GM13976 (cell line): Measurements from ENCODE around the gene ACBD6.

ENCODE experiments used
- DNase-seq: peaks from one replicate; pipeline ENCODE4 v3.0.0; 2012; ENCODE audit warnings: low spot score
- in situ Hi-C: fragments of 300-500 bp; cut with MboI; formaldehyde crosslinking; loops from one replicate; pipeline ENCODE4 v1.12.0; 2022; ENCODE audit warnings: low sequenced_read_pairs, mixed read lengths, inconsistent platforms; ENCODE audit not compliant: unreplicated experiment
- TF ChIP-seq, protein P1 (sequence below): IDR thresholded peaks from 2 replicates; pipeline ENCODE4 v1.5.1; 2012; ENCODE audit warnings: borderline replicate concordance, mild to moderate bottlenecking; ENCODE audit not compliant: insufficient read depth; ENCODE audit errors: extremely low read depth, missing control alignments, control extremely low read depth

Gene ACBD6

GRCh38 chr1:180542838-180543145 lies 40.4 kb upstream of the ACBD6 start:
- TF ChIP-seq, protein P1, sequence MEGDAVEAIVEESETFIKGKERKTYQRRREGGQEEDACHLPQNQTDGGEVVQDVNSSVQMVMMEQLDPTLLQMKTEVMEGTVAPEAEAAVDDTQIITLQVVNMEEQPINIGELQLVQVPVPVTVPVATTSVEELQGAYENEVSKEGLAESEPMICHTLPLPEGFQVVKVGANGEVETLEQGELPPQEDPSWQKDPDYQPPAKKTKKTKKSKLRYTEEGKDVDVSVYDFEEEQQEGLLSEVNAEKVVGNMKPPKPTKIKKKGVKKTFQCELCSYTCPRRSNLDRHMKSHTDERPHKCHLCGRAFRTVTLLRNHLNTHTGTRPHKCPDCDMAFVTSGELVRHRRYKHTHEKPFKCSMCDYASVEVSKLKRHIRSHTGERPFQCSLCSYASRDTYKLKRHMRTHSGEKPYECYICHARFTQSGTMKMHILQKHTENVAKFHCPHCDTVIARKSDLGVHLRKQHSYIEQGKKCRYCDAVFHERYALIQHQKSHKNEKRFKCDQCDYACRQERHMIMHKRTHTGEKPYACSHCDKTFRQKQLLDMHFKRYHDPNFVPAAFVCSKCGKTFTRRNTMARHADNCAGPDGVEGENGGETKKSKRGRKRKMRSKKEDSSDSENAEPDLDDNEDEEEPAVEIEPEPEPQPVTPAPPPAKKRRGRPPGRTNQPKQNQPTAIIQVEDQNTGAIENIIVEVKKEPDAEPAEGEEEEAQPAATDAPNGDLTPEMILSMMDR: no peak
- DNase-seq: no peak
- in situ Hi-C loops: no loop called here

GRCh38 chr1:180542113-180542837 lies 39.9 kb upstream of the ACBD6 start:
- in situ Hi-C loops: no loop called here
- TF ChIP-seq, protein P1: no peak
- DNase-seq: no peak

GRCh38 chr1:180540697-180541594 lies 38.6 kb upstream of the ACBD6 start:
- in situ Hi-C loops: no loop called here
- DNase-seq: no peak
- TF ChIP-seq, protein P1: no peak

DNA sequence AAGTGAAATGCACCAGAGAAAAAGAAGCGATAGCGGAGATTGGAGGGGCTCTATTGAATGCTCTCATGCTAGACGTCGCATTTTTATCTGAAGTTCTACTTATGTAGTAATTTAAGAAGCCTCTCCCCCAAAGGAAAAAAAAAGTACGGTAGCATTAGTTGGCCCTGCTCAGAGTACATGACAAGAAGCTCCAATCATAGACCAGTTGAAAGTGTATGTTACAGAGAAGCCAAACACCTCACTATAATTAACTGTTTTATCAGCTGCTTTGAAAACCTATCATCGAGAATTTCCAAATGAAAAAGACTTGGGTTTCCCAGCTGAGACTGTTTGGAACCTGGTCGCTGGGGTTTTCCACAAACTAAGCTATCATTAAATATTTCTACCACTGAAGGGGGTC lies 36.8 kb upstream of the ACBD6 start:
- DNase-seq: no peak
- TF ChIP-seq, protein P1: no peak
- in situ Hi-C loops: loop anchor here (10.0 kb wide), 1 partner anchor 316 kb away; no protein-coding TSS in a partner anchor

DNA sequence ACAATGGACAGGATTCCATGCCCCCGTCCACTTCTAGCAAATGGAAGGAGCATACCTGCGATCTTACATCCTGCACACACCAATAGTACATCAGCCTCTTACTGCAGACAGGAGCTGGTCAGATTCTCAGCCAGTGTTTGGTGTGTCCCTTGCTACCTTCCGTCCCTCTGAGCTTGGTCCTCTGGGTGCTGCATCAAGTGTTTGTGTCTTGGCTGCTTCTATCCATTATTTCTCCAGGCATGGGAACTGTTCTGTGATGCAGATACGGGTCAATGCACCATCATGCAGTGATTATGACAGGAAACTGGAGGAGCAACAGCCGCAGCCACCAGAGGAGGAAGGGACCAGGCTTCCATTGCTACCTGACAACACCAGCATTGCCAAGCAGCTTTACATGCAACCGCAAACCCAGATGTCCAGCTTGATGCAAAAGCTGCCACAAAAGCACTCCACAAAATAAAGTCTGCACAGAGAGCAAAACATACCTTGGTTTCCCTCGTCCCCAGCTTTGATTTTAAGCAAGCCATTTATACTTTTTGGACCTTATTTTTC lies 34.5 kb upstream of the ACBD6 start:
- in situ Hi-C loops: loop anchor here (10.0 kb wide), 1 partner anchor 318 kb away; no protein-coding TSS in a partner anchor
- no peak for DNase-seq
- TF ChIP-seq, protein P1: no peak

DNA sequence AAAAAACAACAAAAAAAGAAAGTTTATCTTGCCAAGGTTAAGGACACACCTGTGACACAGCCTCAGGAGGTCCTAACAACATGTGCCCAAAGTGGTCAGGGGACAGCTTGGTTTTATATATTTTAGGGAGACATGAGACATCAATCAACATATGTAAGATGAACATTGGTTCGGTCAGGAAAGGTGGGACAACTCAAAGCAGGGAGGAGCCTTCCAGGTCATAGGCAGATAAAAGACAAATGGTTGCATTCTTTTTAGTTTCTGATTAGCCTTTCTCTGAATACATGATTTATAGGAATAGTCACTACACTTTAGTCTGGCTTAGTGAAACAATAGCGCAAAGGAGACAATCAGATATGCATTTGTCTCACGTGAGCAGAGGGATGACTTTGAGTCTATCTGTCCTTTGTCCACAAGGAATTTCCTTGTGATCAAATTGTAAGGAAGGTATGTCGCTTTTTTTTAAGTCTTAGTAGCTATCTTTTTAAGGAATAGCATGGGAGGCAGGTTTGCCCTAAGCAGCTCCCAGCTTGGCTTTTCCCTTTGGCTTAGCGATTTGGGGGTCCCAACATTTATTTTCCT lies 33.1 kb upstream of the ACBD6 start:
- no peak for DNase-seq
- TF ChIP-seq, protein P1: no peak
- in situ Hi-C loops: loop anchor here (10.0 kb wide), 1 partner anchor 319 kb away; no protein-coding TSS in a partner anchor
